ENCODE data around the gene PTPN3.

- no peak for TF ChIP-seq YY1 (IDR thresholded peaks at IDR 0.05; ENCODE audit: insufficient read depth, insufficient read length)
- no peak for TF ChIP-seq ZNF274 (IDR thresholded peaks at IDR 0.05; ENCODE audit: low read depth, low read length)
Observed at GRCh38 chr9:109351032-109351431, 147.1 kb downstream of the PTPN3 start.
